HUDEP-2 (cell line): ENCODE data around the gene CELF2.
A peak's percentile ranks its signal among the peaks of the same experiment; 100 is the strongest.

Source experiments
- DNase-seq, 76 experiments: peaks; one replicate each; lab custom pipeline; 2025; ENCODE audit not compliant: unreplicated experiment in 76 of 76; lab: John Stamatoyannopoulos, UW

Gene CELF2

DNA sequence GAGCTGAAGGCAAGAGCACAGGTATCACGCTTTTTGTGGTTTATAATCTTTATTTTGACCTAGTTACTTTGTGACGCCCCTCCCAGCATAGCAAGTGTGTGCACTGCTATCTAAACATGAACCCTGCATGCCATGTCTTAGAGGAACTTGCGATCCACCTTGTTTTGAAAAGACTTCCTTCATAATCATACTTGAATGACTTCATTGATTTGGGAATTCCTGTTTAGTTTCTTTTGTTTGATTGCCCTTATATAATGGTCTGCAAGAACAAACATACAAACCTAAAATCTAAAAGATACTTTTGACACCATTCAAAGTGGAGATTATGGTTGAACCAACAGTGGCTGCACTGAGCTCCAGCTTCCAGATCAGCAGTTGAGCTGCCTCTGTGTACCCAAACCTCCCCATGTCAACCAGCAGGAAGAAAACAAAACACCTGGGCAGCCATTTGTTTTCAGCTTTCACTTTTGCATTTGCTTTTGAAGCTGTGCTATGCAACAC lies 132.6 kb downstream of the CELF2 start:
- no peak for DNase-seq

DNA sequence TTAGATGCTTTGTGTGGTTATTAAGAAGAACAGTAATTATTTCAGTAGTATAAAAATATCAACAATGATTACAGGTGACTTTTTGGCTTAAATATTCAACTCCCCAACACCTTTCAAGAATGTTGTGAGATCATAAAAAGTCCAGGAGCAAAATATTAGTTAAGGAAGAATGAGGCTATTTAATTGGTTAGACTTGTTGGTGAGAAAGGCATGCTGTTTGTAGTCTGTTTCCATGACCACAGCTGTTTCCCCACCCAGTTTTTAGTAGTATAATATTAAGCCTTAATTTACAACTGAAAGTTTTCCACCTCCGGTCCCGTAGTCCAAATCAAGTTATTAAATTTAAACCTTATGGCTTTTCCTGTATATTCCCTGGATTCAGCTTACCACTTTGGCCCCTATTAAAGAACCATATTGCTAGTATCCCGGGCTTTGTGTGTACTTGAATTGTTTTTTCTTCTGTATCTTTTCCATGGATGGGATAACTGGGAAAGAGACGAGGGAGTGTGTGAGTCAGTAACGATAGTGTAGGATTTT lies 133.3 kb downstream of the CELF2 start:
- no peak for DNase-seq

- DNase-seq, result no peak
Measured at GRCh38 chr10:11152801-11153200, 135.1 kb downstream of the CELF2 start.

DNA sequence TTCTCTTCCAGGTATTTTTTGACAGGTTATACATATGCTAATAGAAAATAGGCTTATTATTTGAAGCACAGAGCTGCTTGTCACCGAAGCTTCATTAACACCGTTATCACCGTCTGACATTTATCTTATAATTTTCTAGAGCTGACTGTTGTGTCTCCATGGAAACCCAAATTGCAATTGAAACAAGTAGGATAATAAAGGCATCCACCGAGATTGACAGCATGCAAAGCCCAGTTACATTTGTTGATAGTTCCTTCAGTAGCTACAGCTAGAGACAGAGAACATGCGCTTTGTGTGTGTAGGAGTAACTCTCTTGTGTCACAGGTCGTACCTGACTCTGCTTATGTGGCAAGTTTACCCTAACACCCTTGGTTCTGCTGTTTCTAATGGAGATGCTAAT lies 135.6 kb downstream of the CELF2 start:
- no peak for DNase-seq

DNA sequence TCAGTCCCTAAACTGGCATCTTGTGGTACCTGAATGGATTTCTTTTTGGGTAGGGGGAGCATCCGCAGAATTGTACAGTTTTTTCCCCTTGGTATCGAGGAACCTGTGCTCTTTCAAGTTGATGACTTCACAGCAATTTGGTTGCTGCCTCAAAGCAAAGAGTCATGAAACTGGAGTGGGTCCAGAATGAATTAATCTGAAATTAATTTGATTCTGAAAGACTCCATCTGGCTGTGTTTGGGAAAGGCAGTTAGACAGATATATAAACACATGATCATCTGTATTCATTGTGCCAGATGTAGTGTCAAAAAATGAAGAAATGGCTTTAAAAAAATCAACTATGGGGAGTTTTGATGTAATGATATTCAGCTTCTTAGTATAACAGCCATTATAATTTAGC lies 136.1 kb downstream of the CELF2 start:
- no peak for DNase-seq

GRCh38 chr10:11154333-11154732 lies 136.7 kb downstream of the CELF2 start:
- no peak for DNase-seq

GRCh38 chr10:11154849-11155498 lies 137.3 kb downstream of the CELF2 start:
- no peak for DNase-seq

DNA sequence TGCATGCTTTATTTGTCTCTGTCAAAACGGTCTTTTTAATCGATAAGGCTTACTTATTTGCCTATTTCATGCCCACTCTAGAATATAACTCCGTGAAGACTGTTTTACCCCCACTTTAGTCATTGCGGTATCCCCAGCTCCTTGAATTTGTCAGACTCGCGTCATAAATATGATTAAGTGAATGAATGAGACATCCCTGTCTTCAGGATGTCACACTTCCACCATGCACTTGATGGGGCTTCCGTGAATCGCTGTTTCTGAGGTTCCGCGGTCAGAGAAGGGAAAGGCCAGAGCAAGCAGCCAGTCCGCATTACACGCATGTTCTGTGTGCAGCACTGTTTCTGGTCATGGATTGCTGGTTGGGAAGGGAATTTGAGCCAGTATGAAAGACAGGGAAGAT lies 138.8 kb downstream of the CELF2 start:
- no peak for DNase-seq

DNA sequence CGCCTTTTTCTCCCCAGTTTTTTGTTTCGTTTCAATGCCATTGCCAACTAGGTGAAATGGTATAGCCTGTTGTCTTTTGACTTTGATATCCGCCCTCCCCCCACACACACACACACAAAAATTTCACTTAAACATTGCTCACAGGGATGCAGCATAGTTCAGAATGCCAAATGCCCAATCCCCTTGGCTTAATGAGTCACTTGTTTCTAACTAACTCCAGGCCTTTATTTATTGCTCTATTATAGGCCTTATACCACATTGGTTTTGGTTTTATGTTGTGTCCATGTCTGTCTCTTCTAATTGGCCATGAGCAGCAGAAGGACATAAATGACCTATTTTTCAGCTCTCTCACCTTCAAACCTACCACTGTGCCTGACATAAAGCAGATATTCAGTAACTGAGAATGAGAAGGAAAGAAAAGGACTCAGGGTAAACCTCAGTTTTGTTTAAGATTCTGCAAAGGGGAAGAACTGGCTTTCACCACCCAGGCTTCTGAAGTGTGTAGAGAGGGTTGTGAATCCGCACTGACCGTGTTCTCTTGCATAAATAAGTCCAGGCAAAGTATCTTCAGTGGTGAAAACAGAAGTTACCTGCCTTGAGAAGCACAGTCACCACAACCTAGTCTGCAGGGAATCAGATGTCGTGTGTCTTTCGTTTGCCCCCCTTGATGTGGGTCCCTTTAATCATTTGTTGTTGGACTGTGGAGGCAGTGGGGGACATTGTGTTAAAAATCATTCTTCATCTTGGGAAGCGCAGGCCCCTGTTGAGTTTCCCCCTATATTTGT lies 139.8 kb downstream of the CELF2 start:
- DNase-seq, result no peak

DNA sequence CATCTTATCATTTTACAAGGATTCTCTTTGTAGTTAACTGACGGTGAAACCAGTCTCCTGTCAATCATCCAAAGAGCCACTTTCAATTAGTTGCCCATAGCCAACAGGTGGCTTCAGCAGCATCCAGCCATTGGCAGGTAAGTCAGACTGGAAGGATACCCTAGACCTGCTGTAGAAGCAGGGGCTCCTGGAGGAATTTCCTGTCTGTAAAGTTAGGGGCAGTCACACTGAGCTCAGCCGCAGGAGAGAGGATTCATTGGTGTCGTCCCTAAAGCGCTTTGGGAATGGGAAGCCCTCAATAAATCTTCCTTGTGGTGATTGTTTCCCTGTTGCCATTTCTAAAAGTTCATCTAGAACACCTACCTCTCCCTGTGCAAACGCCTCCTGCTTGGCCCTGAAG lies 140.4 kb downstream of the CELF2 start:
- no peak for DNase-seq

DNA sequence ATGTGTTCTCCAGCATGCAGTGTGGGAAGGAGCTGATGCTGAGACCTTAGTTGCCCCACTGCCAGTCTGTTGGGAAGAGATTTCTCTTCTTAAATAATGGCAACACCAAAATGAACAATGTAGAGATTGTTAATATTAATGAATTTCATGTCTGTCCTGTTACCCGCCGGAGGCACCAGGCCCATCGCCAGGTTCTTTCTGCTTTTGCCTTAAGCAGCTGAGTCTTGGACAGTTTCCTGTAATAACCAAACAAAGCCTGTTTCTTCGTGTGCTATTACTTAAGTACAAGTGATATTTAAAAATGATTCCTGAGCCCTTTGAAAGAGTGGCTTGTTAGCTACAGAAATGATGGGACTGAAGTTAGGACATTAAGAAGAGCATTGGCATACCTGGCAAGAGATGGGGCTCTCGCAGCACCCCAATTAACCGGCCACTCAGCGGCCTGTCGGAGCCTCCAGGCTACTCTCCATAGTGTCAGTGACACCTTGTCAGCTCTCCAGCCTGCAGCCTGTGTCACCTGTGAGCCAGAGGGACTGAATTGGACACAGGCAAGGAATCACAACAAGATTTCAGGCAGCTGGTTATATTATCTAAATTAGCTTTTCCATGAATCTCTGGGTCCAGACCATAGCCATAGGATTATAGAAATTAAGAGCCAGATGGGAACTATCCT lies 142.0 kb downstream of the CELF2 start:
- no peak for DNase-seq

DNA sequence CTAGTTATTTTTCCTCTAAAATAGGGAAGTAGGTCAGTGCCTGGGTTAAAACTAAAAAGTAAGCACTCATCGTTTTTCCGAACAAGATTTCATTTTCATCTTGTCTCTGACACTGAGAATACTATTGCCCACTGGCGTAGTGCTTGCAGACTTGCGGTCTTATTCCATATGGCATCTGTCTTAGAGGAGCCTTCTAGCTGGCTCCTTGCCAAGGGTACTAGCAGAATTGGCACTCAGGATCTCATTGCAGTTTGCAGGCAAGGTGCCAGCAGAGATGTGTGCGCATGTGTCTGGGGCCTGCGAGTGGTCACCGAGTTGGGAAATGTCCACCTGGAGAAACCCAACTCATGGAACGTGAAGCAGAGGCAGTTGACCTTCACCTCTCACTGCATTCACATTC lies 143.4 kb downstream of the CELF2 start:
- no peak for DNase-seq

- DNase-seq, result no peak
Measured at GRCh38 chr10:11161910-11162309, 144.2 kb downstream of the CELF2 start.

DNA sequence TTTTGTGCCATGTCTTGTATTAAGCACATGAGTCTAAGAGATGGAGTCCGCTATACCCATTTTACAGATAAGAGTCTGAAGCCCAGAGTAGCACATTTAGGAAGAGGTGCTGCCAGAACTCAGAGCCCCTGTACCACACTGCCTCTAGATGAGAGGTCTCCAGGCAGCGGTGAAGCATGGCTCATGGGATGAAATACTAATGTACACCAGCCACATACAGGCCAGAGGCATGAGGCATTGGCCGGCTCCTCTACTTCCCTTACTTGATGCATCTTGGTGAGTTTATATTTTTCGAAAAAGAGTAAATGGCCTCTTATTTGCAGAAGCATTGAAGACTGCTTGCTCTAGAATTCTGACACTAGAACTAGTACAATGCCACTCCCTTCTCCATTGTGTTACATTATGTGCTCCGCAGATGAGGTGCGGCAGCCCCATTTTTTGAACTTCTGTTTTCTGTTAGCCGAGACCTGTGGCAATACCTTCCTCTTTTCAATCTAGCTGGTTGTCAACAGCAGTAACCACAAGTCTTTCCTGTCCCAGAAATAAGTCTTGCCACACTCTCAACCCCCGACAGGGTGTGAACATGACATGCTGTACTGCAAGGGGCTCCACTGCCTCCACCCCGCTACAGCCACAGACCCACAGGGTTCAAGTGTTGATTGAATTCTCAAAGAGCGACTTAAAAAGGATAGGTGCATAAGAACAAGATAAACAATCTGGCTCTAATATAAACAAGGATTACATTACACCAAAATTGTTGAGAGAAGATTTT lies 145.3 kb downstream of the CELF2 start:
- peak in 13 of 76 experiments; percentile 9 to 45 (median 31) for DNase-seq

DNA sequence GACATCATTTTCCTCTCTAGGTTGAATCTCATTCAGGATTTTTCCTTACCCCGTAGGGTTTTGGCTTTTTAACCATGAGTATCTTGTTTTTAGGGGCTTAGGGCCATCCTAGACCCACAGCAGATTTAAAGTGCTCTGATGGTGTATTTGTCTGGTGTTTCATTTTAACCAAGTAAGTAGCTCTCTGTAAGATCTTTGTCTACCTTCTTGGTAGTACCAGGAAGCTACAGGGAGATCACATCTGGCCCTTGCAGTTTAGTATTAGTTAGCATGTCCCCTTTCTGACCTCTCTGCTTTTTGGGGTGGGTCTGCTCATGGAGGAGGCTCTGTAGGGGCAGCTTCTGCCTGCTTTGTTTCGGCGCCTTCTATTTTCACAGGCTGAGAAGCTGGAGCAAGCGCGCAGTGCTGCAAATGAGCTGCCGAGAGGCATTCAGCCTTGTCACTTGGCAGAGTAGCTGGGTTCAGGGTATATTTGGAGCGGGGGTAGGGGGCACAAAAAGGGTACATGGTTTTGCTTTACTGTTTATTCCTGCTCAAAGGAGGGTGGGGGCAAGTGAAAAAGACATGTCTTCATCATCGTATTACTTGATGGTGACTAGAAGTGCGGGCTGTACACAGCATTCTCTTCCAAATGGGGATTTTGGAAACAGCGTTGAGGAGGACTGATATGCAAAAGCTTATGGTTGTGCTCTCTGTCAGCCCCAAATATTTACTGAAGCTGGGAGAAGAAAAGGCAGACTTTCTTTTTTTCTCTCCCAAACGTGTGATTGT lies 146.3 kb downstream of the CELF2 start:
- no peak for DNase-seq

- no peak for DNase-seq
Measured at GRCh38 chr10:11164551-11164802, 146.8 kb downstream of the CELF2 start.

DNA sequence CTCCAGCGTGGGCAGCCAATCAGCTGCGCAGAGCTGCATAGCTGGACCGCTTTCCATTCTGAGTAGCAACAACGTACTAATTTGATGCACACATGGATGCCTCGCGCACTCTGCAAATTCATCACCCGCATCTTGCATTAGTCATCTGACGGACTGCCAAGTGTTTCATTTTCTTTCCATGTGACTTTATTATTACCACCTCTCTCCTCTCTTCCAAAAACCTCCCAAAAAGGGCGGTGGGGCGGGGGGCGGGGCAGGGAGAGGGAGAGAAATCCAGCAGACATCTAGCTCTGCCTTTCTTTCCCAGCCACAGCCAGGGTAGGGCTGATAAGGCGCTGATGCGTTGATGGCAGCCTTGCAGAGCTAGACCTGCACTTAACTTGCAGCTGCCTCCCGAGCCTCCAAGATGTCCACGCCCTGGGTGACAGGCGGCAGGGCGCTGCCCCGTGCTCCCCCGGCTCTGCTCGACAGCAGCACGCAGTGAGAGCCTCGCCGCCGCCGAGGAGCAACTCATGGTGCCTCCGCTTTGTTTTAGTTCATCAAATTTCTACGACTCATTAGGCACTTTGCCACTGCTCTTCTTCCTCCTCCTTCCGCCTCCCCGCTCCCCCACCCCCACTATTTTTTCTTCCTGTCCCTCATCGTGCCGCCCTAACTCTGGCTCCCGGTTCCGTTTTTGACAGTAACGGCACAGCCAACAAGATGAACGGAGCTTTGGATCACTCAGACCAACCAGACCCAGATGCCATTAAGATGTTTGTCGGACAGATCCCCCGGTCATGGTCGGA lies 147.3 kb downstream of the CELF2 start:
- DNase-seq, result peak in 75 of 76 experiments; percentile 23 to 94 (median 77)

DNA sequence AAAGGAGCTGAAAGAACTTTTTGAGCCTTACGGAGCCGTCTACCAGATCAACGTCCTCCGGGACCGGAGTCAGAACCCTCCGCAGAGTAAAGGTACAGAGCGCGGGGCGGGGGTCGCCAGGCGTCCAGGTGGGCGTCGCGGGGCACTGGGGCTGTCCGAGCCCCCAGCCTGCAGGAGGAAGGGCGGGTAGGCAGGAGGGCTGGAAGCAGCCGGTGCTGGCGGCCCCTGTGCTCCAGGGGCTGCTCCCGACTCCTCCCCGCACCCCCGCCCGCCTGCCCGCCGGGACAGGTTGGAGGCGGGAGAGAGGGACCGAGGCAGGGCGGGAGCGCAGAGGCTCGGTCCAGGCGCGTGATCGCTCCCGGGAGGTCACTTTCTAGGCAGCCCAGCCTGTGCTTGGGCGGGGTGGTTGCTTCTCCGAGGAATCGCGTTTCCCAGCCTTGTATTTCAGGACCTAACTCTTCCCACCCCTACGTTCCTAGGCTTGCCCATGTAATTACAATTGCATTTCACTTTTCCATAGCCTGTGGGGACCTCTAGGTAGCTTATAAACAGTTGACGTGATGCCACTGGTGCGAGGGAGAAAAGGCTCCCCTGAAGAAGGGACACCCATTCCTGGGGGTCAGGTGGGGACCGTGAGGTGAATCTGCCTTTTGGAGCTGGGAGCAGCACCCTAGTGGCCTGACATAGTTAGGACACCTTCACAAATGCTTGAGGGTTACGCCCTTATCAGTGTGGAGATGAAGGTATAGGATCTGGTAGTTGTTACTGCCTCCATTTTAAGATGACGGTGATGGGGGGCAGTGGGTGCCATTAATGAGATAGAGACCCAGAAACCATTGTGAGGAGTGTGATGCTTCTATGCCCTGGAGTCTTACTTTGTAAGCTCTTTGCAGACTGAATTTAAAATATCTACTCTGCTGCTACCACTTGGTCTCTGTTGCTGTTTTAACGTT lies 148.2 kb downstream of the CELF2 start:
- DNase-seq, result peak in 75 of 76 experiments; percentile 9 to 86 (median 61)
